Hematopoietic multipotent progenitor cell treated with erythropoietin and hydrocortisone succinate and interleukin-3 and kit ligand, for 8 days (in vitro differentiated cells): ENCODE results near the gene DCTN3.
A peak's percentile ranks its signal among the peaks of the same experiment; 100 is the strongest.

Experiments used
- DNase-seq: peaks from one replicate; pipeline ENCODE4 v3.0.0-alpha.2; 2015

DCTN3 gene

GRCh38 chr9:34615132-34615531 lies 5.2 kb downstream of the DCTN3 start:
- no peak for DNase-seq

- DNase-seq, result peak; percentile 87
Measured at GRCh38 chr9:34612788-34613390, 7.4 kb downstream of the DCTN3 start.

GRCh38 chr9:34611811-34612787 lies 8.2 kb downstream of the DCTN3 start, which contains the start of gene RPP25L:
Gene RPP25L (minus strand): TSS chr9:34612097. CDS start chr9:34611296, 801 bp downstream.
- DNase-seq, result peak; percentile 86

- DNase-seq, result peak; percentile 13
Measured at GRCh38 chr9:34611251-34611810, 9.0 kb downstream of the DCTN3 start.

- DNase-seq, result no peak
Measured at GRCh38 chr9:34610434-34611206, 9.7 kb downstream of the DCTN3 start.

GRCh38 chr9:34607331-34607730 lies 13.0 kb downstream of the DCTN3 start:
- DNase-seq, result no peak

- DNase-seq, result no peak
Measured at GRCh38 chr9:34606905-34607304, 13.4 kb downstream of the DCTN3 start.

- DNase-seq, result no peak
Measured at GRCh38 chr9:34606190-34606589, 14.1 kb downstream of the DCTN3 start.

- peak; percentile 82 for DNase-seq
Measured at GRCh38 chr9:34603610-34604231, 16.6 kb downstream of the DCTN3 start.

GRCh38 chr9:34601937-34602573 lies 18.2 kb downstream of the DCTN3 start:
- DNase-seq, result no peak

GRCh38 chr9:34600908-34601307 lies 19.4 kb downstream of the DCTN3 start:
- no peak for DNase-seq

GRCh38 chr9:34599546-34599945 lies 20.7 kb downstream of the DCTN3 start:
- no peak for DNase-seq

GRCh38 chr9:34594177-34594576 lies 26.1 kb downstream of the DCTN3 start:
- DNase-seq, result no peak

GRCh38 chr9:34592895-34593601 lies 27.2 kb downstream of the DCTN3 start:
- DNase-seq, result no peak

- no peak for DNase-seq
Measured at GRCh38 chr9:34591917-34592866, 28.1 kb downstream of the DCTN3 start.

GRCh38 chr9:34591248-34591916 lies 28.9 kb downstream of the DCTN3 start:
- DNase-seq, result peak; percentile 51

GRCh38 chr9:34590381-34591247 lies 29.7 kb downstream of the DCTN3 start:
- no peak for DNase-seq

GRCh38 chr9:34589636-34590380 lies 30.5 kb downstream of the DCTN3 start, which contains the start of gene CNTFR:
Gene CNTFR (minus strand): TSS chr9:34589724. CDS start chr9:34568981, 20,743 bp downstream.
- no peak for DNase-seq
